Fibroblast of mammary gland (primary cell): Measurements from ENCODE around the gene AKAP13.

Experiments
- DNase-seq: peaks from one replicate; pipeline ENCODE4 v3.0.0-alpha.2; 2010; ENCODE audit warnings: low read depth
- H3K4me3 ChIP-seq: 2 replicates; pipeline ENCODE4 v1.5.1; 2011; ENCODE audit warnings: low read depth, mild to moderate bottlenecking, low read length, moderate library complexity; ENCODE audit not compliant: control insufficient read depth
- TF ChIP-seq, protein P1 (sequence below): conservative IDR thresholded peaks from 2 replicates; pipeline ENCODE4 v1.5.1; 2011; ENCODE audit warnings: low read depth, low read length, inconsistent platforms; ENCODE audit not compliant: control insufficient read depth, insufficient read depth

AKAP13 gene

DNA sequence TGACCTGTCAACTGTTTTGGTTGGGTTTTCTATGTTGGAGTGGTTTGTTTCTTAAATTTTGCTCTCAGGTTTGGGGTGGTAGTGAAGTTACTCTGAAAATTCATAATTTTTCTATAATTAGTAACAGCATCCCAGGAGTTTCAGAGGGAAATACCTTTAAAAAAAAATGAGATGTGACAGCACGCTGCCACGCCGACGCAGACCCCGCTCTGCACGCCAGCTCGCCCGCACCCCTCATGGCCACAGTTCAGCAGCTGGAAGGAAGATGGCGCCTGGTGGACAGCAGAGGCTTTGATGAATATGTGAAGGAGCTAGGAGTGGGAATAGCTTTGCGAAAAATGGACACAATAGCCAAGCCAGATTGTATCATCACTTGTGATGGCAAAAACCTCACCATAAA, 34.6 kb downstream of the AKAP13 start:
- no peak overlapping the region for H3K4me3 ChIP-seq
- TF ChIP-seq, protein P1, sequence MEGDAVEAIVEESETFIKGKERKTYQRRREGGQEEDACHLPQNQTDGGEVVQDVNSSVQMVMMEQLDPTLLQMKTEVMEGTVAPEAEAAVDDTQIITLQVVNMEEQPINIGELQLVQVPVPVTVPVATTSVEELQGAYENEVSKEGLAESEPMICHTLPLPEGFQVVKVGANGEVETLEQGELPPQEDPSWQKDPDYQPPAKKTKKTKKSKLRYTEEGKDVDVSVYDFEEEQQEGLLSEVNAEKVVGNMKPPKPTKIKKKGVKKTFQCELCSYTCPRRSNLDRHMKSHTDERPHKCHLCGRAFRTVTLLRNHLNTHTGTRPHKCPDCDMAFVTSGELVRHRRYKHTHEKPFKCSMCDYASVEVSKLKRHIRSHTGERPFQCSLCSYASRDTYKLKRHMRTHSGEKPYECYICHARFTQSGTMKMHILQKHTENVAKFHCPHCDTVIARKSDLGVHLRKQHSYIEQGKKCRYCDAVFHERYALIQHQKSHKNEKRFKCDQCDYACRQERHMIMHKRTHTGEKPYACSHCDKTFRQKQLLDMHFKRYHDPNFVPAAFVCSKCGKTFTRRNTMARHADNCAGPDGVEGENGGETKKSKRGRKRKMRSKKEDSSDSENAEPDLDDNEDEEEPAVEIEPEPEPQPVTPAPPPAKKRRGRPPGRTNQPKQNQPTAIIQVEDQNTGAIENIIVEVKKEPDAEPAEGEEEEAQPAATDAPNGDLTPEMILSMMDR: no peak
- no peak for DNase-seq

- H3K4me3 ChIP-seq: no peak overlapping the region
- TF ChIP-seq, protein P1: no peak
- DNase-seq: peak; percentile 40
Measured at GRCh38 chr15:85415783-85416182, 35.4 kb downstream of the AKAP13 start.

GRCh38 chr15:85417276-85417675, 36.9 kb downstream of the AKAP13 start:
- no peak overlapping the region for H3K4me3 ChIP-seq
- TF ChIP-seq, protein P1: no peak
- DNase-seq: no peak

GRCh38 chr15:85419161-85419560, 38.8 kb downstream of the AKAP13 start:
- DNase-seq: peak; percentile 75
- no peak overlapping the region for H3K4me3 ChIP-seq
- TF ChIP-seq, protein P1: no peak

DNA sequence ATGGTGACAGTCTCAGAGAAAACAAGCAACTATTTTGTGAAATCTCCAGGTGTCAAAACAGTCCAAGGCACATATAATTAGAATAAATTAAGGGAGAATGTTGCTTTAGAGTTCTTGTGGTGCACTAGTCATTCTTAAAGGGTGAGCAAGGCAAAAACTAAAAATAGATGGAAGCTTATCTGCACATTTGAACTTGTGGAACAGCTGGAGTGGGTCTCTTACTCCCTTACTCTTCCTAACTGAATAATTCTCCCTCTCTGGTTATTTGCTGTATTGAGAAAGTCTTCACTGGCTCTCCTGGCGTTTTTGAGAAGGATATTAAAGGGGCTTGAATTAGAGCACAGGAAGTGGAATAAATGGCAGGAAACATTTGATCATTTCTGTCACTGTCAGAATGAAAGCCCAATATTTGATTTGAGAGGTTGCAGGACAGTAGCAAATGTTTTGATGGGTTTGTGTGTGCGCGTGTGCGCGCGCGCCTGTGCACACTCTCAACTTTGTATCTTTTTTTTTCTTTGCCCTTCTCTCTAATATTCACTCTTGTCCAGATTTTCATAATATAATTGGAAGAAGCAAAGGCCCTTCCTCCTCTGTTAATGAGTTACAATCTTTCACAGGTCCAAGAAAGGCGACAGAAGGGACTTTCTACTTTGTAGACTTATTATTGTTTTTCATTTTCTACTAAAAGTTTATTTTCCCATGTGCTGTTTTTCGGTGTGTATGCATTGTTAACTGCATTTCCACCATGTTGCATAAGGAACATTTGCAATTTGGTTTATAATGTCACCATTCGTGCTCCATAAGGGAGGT, 40.9 kb downstream of the AKAP13 start:
- no peak for DNase-seq
- no peak overlapping the region for H3K4me3 ChIP-seq
- TF ChIP-seq, protein P1: no peak

- H3K4me3 ChIP-seq: no peak overlapping the region
- TF ChIP-seq, protein P1: no peak
- DNase-seq: no peak
Measured at GRCh38 chr15:85422607-85423006, 42.2 kb downstream of the AKAP13 start.
